RWPE2 (cell line): ENCODE data around the gene TCN2.
A peak's percentile ranks its signal among the peaks of the same experiment; 100 is the strongest.

ENCODE experiments used
- ATAC-seq: fragments of 200-7000 bp; cut with Tn5 transposase; 3 replicates; pipeline ENCODE4 v1.9.1; 2021; ENCODE audit warnings: low read depth
- DNase-seq: peaks from one replicate; pipeline ENCODE4 v3.0.0-alpha.2; 2020; ENCODE audit warnings: low spot score
- H3K27ac ChIP-seq: fragments of 450-650 bp; 2 replicates; pipeline ENCODE4 v1.5.1; 2017; ENCODE audit warnings: mild to moderate bottlenecking; ENCODE audit not compliant: poor library complexity, severe bottlenecking
- H3K27me3 ChIP-seq: fragments of 250-450 bp; sonication (Bioruptor Pico); 2 replicates; pipeline ENCODE4 v1.5.1; 2021; ENCODE audit warnings: mild to moderate bottlenecking, moderate library complexity; ENCODE audit not compliant: insufficient read depth, poor library complexity, severe bottlenecking
- H3K36me3 ChIP-seq: fragments of 250-450 bp; sonication (Bioruptor Pico); 2 replicates; pipeline ENCODE4 v1.5.1; 2020; ENCODE audit warnings: low read depth, mild to moderate bottlenecking, moderate library complexity
- H3K4me1 ChIP-seq: fragments of 250-450 bp; sonication (Bioruptor Pico); 2 replicates; pipeline ENCODE4 v1.5.1; 2021; ENCODE audit warnings: mild to moderate bottlenecking, moderate library complexity; ENCODE audit not compliant: insufficient read depth, poor library complexity, severe bottlenecking
- H3K4me3 ChIP-seq: fragments of 250-450 bp; sonication (Bioruptor Pico); 2 replicates; pipeline ENCODE4 v1.5.1; 2021; ENCODE audit warnings: mild to moderate bottlenecking, moderate library complexity; ENCODE audit not compliant: severe bottlenecking
- H3K9me3 ChIP-seq: fragments of 250-450 bp; sonication (Bioruptor Pico); 2 replicates; pipeline ENCODE4 v1.5.1; 2021; ENCODE audit warnings: mild to moderate bottlenecking, moderate library complexity; ENCODE audit not compliant: severe bottlenecking
- CTCF ChIP-seq: fragments of 450-650 bp; IDR thresholded peaks from one replicate; pipeline ENCODE4 v1.5.1; 2017; ENCODE audit warnings: mild to moderate bottlenecking, moderate library complexity; ENCODE audit not compliant: poor library complexity, severe bottlenecking

The TCN2 gene

GRCh38 chr22:30667107-30667493, 60.1 kb downstream of the TCN2 start:
- DNase-seq (no peak), ATAC-seq (no peak; the same call in 2 of the 3 replicates)
- Histone ChIP-seq H3K4me3 (peak overlapping the region; percentile 57), H3K27me3 (no peaks in the 10 kb centered on the region), H3K4me1 (no peaks in the 10 kb centered on the region), H3K9me3 (no peaks in the 10 kb centered on the region), H3K27ac (no peak overlapping the region), H3K36me3 (no peaks in the 10 kb centered on the region)
- TF ChIP-seq CTCF: no peak

GRCh38 chr22:30667494-30668385, 60.8 kb downstream of the TCN2 start, which contains the start of gene DUSP18:
Gene DUSP18, minus strand, starts transcription at chr22:30667875. Its CDS starts 3,872 bp downstream, at chr22:30664003.
- Histone ChIP-seq H3K36me3 (no peaks in the 10 kb centered on the region), H3K4me1 (no peaks in the 10 kb centered on the region), H3K9me3 (no peaks in the 10 kb centered on the region), H3K27me3 (no peaks in the 10 kb centered on the region), H3K27ac (no peak within 1 kb of the TSS), H3K4me3 (peak within 1 kb of the TSS; percentile 57)
- DNase-seq (peak; percentile 89), ATAC-seq (peak; percentile 88)
- peak; percentile 11 for TF ChIP-seq CTCF

GRCh38 chr22:30668386-30668710, 61.4 kb downstream of the TCN2 start:
- no peak overlapping the region for H3K27ac ChIP-seq

GRCh38 chr22:30671071-30671470, 64.1 kb downstream of the TCN2 start:
- no peak for DNase-seq
- H3K4me1 ChIP-seq: no peaks in the 10 kb centered on the region
- no peaks in the 10 kb centered on the region for H3K27me3 ChIP-seq
- H3K27ac ChIP-seq: no peak overlapping the region
- H3K4me3 ChIP-seq: no peak overlapping the region
- H3K9me3 ChIP-seq: no peaks in the 10 kb centered on the region
- ATAC-seq: no peak
- TF ChIP-seq CTCF: no peak
- H3K36me3 ChIP-seq: no peaks in the 10 kb centered on the region

More at GRCh38 chr22:30668386-30668710, 61.4 kb downstream of the TCN2 start:
- DNase-seq: no peak
- ATAC-seq: no peak
- TF ChIP-seq CTCF: no peak
- peak overlapping the region; percentile 57 for H3K4me3 ChIP-seq
- H3K4me1 ChIP-seq: no peaks in the 10 kb centered on the region
- no peaks in the 10 kb centered on the region for H3K27me3 ChIP-seq
- H3K36me3 ChIP-seq: no peaks in the 10 kb centered on the region
- no peaks in the 10 kb centered on the region for H3K9me3 ChIP-seq

- Histone ChIP-seq H3K36me3 (no peaks in the 10 kb centered on the region), H3K4me1 (no peaks in the 10 kb centered on the region), H3K27me3 (no peaks in the 10 kb centered on the region), H3K9me3 (no peaks in the 10 kb centered on the region), H3K4me3 (no peak overlapping the region), H3K27ac (no peak overlapping the region)
- ATAC-seq: no peak
- TF ChIP-seq CTCF: no peak
- no peak for DNase-seq
Measured at GRCh38 chr22:30673136-30673535, 66.2 kb downstream of the TCN2 start.
